Melanocyte of skin (primary cell): ENCODE measurements around the gene SYT6. TPM values are rescaled to one million over a fixed set of nuclear protein-coding genes. Genes with fewer than 3 reads are reported as not detected.

Experiments
- total RNA-seq, 2 donors: library from RNA; depleted of rRNA; stranded (reverse); fragments of >200 nt; gene quantifications; 2 replicates each; pipeline ENCODE4 v1.2.3, GENCODE V29; 2012

Gene SYT6, protein sequence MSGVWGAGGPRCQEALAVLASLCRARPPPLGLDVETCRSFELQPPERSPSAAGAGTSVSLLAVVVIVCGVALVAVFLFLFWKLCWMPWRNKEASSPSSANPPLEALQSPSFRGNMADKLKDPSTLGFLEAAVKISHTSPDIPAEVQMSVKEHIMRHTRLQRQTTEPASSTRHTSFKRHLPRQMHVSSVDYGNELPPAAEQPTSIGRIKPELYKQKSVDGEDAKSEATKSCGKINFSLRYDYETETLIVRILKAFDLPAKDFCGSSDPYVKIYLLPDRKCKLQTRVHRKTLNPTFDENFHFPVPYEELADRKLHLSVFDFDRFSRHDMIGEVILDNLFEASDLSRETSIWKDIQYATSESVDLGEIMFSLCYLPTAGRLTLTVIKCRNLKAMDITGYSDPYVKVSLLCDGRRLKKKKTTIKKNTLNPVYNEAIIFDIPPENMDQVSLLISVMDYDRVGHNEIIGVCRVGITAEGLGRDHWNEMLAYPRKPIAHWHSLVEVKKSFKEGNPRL
- under 1 TPM; under 0.01 TPM for total RNA-seq

DNA sequence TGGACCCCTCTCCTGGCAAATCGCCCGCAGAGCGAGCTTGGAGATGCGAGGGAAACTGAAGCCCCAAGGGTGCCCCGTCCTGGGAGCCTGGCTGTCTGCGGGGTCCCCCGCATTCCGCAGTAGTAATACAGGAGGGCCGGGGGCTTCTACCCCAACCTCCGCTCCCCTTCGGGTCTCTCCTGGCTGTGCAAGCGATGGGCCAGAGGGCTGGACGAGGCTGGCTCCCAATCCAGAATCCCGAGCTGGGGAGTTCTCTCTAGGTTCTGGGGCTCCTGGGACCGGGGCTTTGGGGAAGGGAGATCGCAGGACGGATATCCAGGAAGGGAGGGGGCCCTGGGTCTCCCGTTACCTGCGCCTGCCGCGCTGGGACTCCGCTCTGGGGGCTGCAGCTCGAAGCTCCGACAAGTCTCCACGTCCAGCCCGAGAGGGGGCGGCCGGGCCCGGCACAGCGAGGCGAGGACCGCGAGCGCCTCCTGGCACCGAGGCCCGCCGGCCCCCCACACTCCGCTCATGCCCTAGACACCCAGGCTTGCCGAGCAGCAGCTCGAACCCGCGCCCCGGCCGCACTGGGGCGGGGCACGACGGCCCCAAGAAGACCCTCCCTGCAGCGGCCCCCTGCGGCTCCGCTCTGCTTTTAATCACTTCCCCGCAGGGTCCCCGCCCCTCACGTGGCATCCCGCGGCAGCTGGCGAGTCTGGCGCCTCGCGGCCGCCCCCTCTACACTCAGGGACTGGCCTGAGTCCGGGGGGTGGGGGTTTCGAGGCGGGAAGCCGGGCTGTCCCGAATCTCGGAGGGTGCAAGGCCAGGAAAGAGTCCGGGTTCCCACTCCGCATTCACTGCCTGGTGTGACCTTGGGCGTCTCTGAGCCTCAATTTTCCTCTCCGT, at the start of gene SYT6:
TSS of gene SYT6 (minus strand) at position 609 of the 885 bp plus-strand sequence. CDS start at position 512, 97 bp downstream.

Other genes with a start within 250 kb of the SYT6 start
- 10 to 100 TPM; 15.8 to 20.0 TPM for gene AP4B1, start 249.1 kb downstream of the SYT6 start, total RNA-seq
- gene DCLRE1B, start 248.5 kb downstream of the SYT6 start, total RNA-seq: 1 to 10 TPM; 5.2 to 9.0 TPM
- 10 to 100 TPM; 17.9 to 24.0 TPM for gene HIPK1, start 224.5 kb downstream of the SYT6 start, total RNA-seq
- gene OLFML3, start 174.4 kb downstream of the SYT6 start, total RNA-seq: 1 to 10 TPM; 1.4 to 3.3 TPM